K562 (cell line): ENCODE data around the gene STAM2. TPM values are rescaled to one million over a fixed set of nuclear protein-coding genes. Genes with fewer than 3 reads are reported as not detected.

Experiments used
- ATAC-seq: fragments of 200-7000 bp; cut with Tn5 transposase; 3 replicates; pipeline ENCODE4 v1.9.1; 2020; ENCODE audit warnings: moderate library complexity
- BruUV-seq: library from RNA; stranded (reverse); fragments of 400-500 nt; replicated peaks from 2 replicates; lab custom pipeline; 2021; lab: Mats Ljungman, UMichigan
- CTCF ChIA-PET: fragments of 300-600 bp; formaldehyde crosslinking; extraction: SDS; loops from one replicate; lab custom pipeline; 2021; ENCODE audit warnings: low intra/inter-chr PET ratio; lab: Yijun Ruan, JAX
- POLR2A ChIA-PET: fragments of 300-600, 350-650 bp; sonication (Branson Sonifier 250); formaldehyde crosslinking; extraction: SDS; loops from one replicate; lab custom pipeline; 2021; ENCODE audit warnings: antibody characterized with exemption, inconsistent platforms; lab: Yijun Ruan, JAX
- DNase-seq, 4 experiments: peaks; one replicate each; pipeline versions ENCODE4 v3.0.0 to v3.0.0-alpha.2; 2011 to 2018; ENCODE audit warnings: low spot score in 3 of 4, mixed read lengths in 3 of 4; ENCODE audit errors: extremely low read depth in 1 of 4
- FAIRE-seq: peaks from 2 replicates; lab custom pipeline; 2011; peaks lifted over from hg19 to GRCh38; lab: Jason Lieb, UNC
- H2AFZ ChIP-seq: 2 replicates; pipeline ENCODE4 v1.6.0; 2011; ENCODE audit warnings: low read depth, low read length, control low read depth, inconsistent platforms
- H3K27ac ChIP-seq: fragments of 200-600 bp; 3 replicates; pipeline ENCODE4 v1.8.0; 2011; ENCODE audit warnings: low read depth, mild to moderate bottlenecking, control low read depth, inconsistent platforms, low read length, moderate library complexity, mixed read lengths; ENCODE audit errors: extremely low read depth
- H3K27me3 ChIP-seq, 2 experiments: fragments of 300-600 bp in 1 of 2; 2 replicates in 1 of 2; 3 replicates in 1 of 2; pipeline versions ENCODE4 v1.6.0 to v1.8.0; 2011; ENCODE audit warnings: inconsistent platforms in 2 of 2, low read length in 2 of 2, mild to moderate bottlenecking in 1 of 2, mixed read lengths in 1 of 2, moderate library complexity in 1 of 2; ENCODE audit not compliant: control insufficient read depth in 2 of 2, insufficient read depth in 2 of 2
- H3K36me3 ChIP-seq: fragments of 300-600 bp; 3 replicates; pipeline ENCODE4 v1.8.0; 2011; ENCODE audit warnings: mild to moderate bottlenecking, low read length, inconsistent platforms; ENCODE audit not compliant: control insufficient read depth, insufficient read depth
- H3K4me1 ChIP-seq, 2 experiments: fragments of 200-600 bp in 1 of 2; replicated peaks in 1 of 2; 2 replicates in 1 of 2; 3 replicates in 1 of 2; pipeline versions ENCODE4 v1.5.1 to v1.8.0; 2011; ENCODE audit warnings: inconsistent platforms in 2 of 2, low read length in 2 of 2, mild to moderate bottlenecking in 1 of 2, mixed read lengths in 1 of 2, moderate library complexity in 1 of 2; ENCODE audit not compliant: control insufficient read depth in 2 of 2, insufficient read depth in 2 of 2
- H3K4me2 ChIP-seq: 2 replicates; pipeline ENCODE4 v1.6.1; 2011; ENCODE audit warnings: low read length, control low read depth, inconsistent platforms, mixed read lengths; ENCODE audit not compliant: insufficient read depth
- H3K4me3 ChIP-seq: fragments of 200-600 bp; sonication (generic), shearing (Covaris generic); 2 replicates; pipeline ENCODE4 v1.5.1; 2016; ENCODE audit warnings: control low read depth, inconsistent platforms
- H3K79me2 ChIP-seq: fragments of 200-600 bp; 3 replicates; pipeline ENCODE4 v1.8.0; 2011; ENCODE audit warnings: low read length, inconsistent platforms; ENCODE audit not compliant: control insufficient read depth, insufficient read depth
- H3K9ac ChIP-seq, 2 experiments: 2 replicates each; pipeline versions ENCODE4 v1.6.0 to v1.6.1; 2011; ENCODE audit warnings: low read depth in 2 of 2, low read length in 2 of 2, control low read depth in 1 of 2, inconsistent platforms in 1 of 2, mild to moderate bottlenecking in 1 of 2, mixed read lengths in 1 of 2; ENCODE audit not compliant: insufficient read depth in 1 of 2
- H3K9me1 ChIP-seq: one replicate; pipeline ENCODE4 v1.6.0; 2011; ENCODE audit warnings: inconsistent platforms, mild to moderate bottlenecking, low read length, moderate library complexity; ENCODE audit not compliant: control insufficient read depth, insufficient read depth
- H3K9me3 ChIP-seq: replicated peaks from 2 replicates; pipeline ENCODE4 v1.5.1; 2011; ENCODE audit warnings: low read depth, low read length, inconsistent platforms; ENCODE audit not compliant: control insufficient read depth, insufficient read depth
- H4K20me1 ChIP-seq: replicated peaks from 2 replicates; pipeline ENCODE4 v1.6.1; 2011; ENCODE audit warnings: low read length, inconsistent platforms, mixed read lengths; ENCODE audit not compliant: control insufficient read depth, insufficient read depth
- ATF4 ChIP-seq: fragments of 450-650 bp; formaldehyde crosslinking; IDR thresholded peaks from 2 replicates; pipeline ENCODE4 v1.4.0; 2022; ENCODE audit warnings: mild to moderate bottlenecking, moderate library complexity
- HMGXB4 ChIP-seq: sonication (generic); formaldehyde crosslinking; IDR thresholded peaks from 2 replicates; pipeline ENCODE4 v1.8.1; 2023; ENCODE audit warnings: mild to moderate bottlenecking, missing genetic modification reagents
- MYBL2 ChIP-seq, 2 experiments: fragments of 450-650 bp in 1 of 2; sonication (generic) in 1 of 2; formaldehyde crosslinking in 1 of 2; IDR thresholded peaks; 2 replicates each; pipeline versions ENCODE4 v1.6.1 to v1.8.1; 2017 to 2022; ENCODE audit warnings: borderline replicate concordance in 1 of 2, inconsistent platforms in 1 of 2, low read depth in 1 of 2, mild to moderate bottlenecking in 1 of 2, missing genetic modification reagents in 1 of 2, moderate library complexity in 1 of 2
- PBX2 ChIP-seq, 2 experiments: IDR thresholded peaks in 1 of 2; conservative IDR thresholded peaks in 1 of 2; 2 replicates each; pipeline ENCODE4 v1.6.1; 2016; ENCODE audit warnings: low read depth in 2 of 2, mild to moderate bottlenecking in 1 of 2, missing compliant biosample characterization in 1 of 2, missing genetic modification characterization in 1 of 2, moderate library complexity in 1 of 2
- SMARCC2 ChIP-seq: fragments of 450-650 bp; IDR thresholded peaks from 2 replicates; pipeline ENCODE4 v1.6.1; 2017; ENCODE audit warnings: antibody characterized with exemption, moderate library complexity, mild to moderate bottlenecking, low read depth
- YBX1 ChIP-seq: fragments of 450-650 bp; IDR thresholded peaks from 2 replicates; pipeline ENCODE4 v1.7.1; 2016; ENCODE audit warnings: mild to moderate bottlenecking
- ZNF232 ChIP-seq: sonication (generic); formaldehyde crosslinking; IDR thresholded peaks from 2 replicates; pipeline ENCODE4 v1.8.0; 2022; ENCODE audit warnings: mild to moderate bottlenecking, missing genetic modification reagents
- WGBS: fragments of 100-300 bp; shearing (Covaris generic); methylation state at CpG from one replicate; pipeline ENCODE4 v1.1.6; 2016; ENCODE audit warnings: low coverage, mixed read lengths; ENCODE audit not compliant: insufficient coverage; ENCODE audit errors: missing lambda C conversion rate; 5-methylcytosine and 5-hydroxymethylcytosine counted together
- in situ Hi-C: fragments of 300-500 bp; cut with MboI; formaldehyde crosslinking; loops from 4 replicates; pipeline ENCODE4 v1.15.0; 2018; ENCODE audit warnings: inconsistent platforms, mixed read lengths
- intact Hi-C: fragments of 100-400 bp; cut with micrococcal nuclease; formaldehyde crosslinking; loops from 2 replicates; pipeline ENCODE4 v1.14.2; 2022
- polyA plus RNA-seq, 8 experiments: library from polyadenylated mRNA; depleted of rRNA in 4 of 8; stranded (reverse) in 5 of 8; unstranded in 3 of 8; fragments of >200 nt; fragmentation: Nextera tagmentation in 2 of 8; fragmentation: Illumina TruSeq in 1 of 8; extraction: Ambion mirVana in 2 of 8; extraction: Trizol in 1 of 8; gene quantifications; 2 replicates each; pipeline versions ENCODE4 v1.2.1 to v1.2.3, GENCODE V29; 2011 to 2014; ENCODE audit warnings: inconsistent platforms in 1 of 8, missing spikeins in 1 of 8
- total RNA-seq, 7 experiments: library from RNA; depleted of rRNA in 6 of 7; stranded (reverse); fragments of >200 nt in 6 of 7; fragmentation: Illumina TruSeq in 2 of 7; extraction: Trizol in 2 of 7; gene quantifications; 2 replicates each; pipeline versions ENCODE4 v1.2.1 to v1.2.3, GENCODE V29; 2011 to 2021; ENCODE audit warnings: low replicate concordance in 1 of 7

STAM2 gene
- total and polyA plus RNA-seq, 9 of the 15 experiments (the other 6 are each of a cell fraction or from before 2014, with no cell fraction given), result 4.5 to 13.9 (median 8.7) TPM

DNA sequence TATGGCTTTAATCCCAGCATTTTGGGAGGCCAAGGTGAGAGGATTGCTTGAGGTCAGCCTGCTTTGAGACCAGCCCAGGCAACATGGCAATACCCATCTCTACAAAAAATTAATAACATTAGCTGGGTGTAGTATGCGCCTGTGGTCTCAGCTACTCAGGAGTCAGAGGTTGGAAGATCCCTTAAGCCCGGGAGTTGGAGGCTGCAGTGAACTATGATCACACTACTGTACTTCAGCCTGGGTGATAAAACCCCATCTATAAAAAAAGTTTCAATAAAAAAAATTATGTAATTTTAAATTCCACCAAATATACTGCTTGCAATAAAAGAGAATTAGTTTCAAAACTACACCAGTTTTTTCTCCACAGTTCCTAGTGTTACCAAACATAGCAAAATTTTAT, 53.4 kb downstream of the STAM2 start (continued):
- TF ChIP-seq ATF4 (no peak), MYBL2 (IDR thresholded peaks at IDR 0.05; ENCODE audit: low read depth) (no peak), MYBL2 (CRISPR knock-in tag; IDR thresholded peaks at IDR 0.05; ENCODE audit: borderline replicate concordance) (no peak)
- TF ChIP-seq, all 486 proteins: peak for 0

GRCh38 chr2:152120430-152120829, 55.1 kb downstream of the STAM2 start:
- 55% methylated on average over 1 of the region's 1 CpG for WGBS
- TF ChIP-seq HMGXB4 (CRISPR knock-in tag) (no peak), PBX2 (CRISPR knock-in tag; IDR thresholded peaks at IDR 0.05; ENCODE audit: low read depth) (no peak), PBX2 (tag; conservative IDR thresholded peaks at IDR 0.05; ENCODE audit: low read depth) (no peak), YBX1 (no peak), SMARCC2 (no peak), ZNF232 (no peak)
- FAIRE-seq (no peak), DNase-seq (no peak), ATAC-seq (no peak)
- no peaks in the 10 kb centered on the region for H3K9me1 ChIP-seq
- in situ Hi-C loops (no loop called here), intact Hi-C loops (no loop called here)
- no peaks in the 10 kb centered on the region for H3K79me2 ChIP-seq
- no peaks in the 10 kb centered on the region; the same call in 2 of the 3 replicates for H3K36me3 ChIP-seq
- H2AFZ ChIP-seq, result no peak overlapping the region
- H3K9ac ChIP-seq, result no peak overlapping the region
- no peaks in the 10 kb centered on the region for H3K27me3 ChIP-seq
- no peaks in the 10 kb centered on the region for H3K4me1 ChIP-seq
- no peak overlapping the region for H3K4me3 ChIP-seq
- no TSS peak for BruUV-seq
- no peaks in the 10 kb centered on the region for H3K9me3 ChIP-seq
- ChIA-PET CTCF (interaction anchor here (0.6 kb wide), 1 partner anchor 763 kb away, joined by 3 read pairs; no protein-coding TSS in a partner anchor), POLR2A (no interaction called here)
- no peaks in the 10 kb centered on the region for H4K20me1 ChIP-seq
- no peak overlapping the region for H3K4me2 ChIP-seq
- no peak overlapping the region for H3K27ac ChIP-seq
